GM19395 (cell line): ENCODE data around the gene CERS1.
A peak's percentile ranks its signal among the peaks of the same experiment; 100 is the strongest.

Experiments
- ATAC-seq: cut with Tn5 transposase; IDR thresholded peaks from one replicate; pipeline ENCODE4 v1.9.1; 2021; ENCODE audit warnings: mild to moderate bottlenecking, moderate library complexity; ENCODE audit not compliant: unreplicated experiment

CERS1 gene

GRCh38 chr19:18843960-18844359 is 52.0 kb downstream of the CERS1 start:
- no peak for ATAC-seq

GRCh38 chr19:18842166-18842565 is 53.8 kb downstream of the CERS1 start:
- ATAC-seq = no peak

- ATAC-seq = no peak
These were observed 54.6 kb downstream of the CERS1 start for GRCh38 chr19:18841400-18841799.

GRCh38 chr19:18840288-18841267 is 55.4 kb downstream of the CERS1 start:
- no peak for ATAC-seq

GRCh38 chr19:18839465-18840287 is 56.3 kb downstream of the CERS1 start:
- ATAC-seq = no peak

- no peak for ATAC-seq
These were observed 61.3 kb downstream of the CERS1 start for GRCh38 chr19:18834644-18834984.

- ATAC-seq = no peak
These were observed 61.9 kb downstream of the CERS1 start for GRCh38 chr19:18833849-18834643.

GRCh38 chr19:18833141-18833476 is 62.8 kb downstream of the CERS1 start:
- ATAC-seq = peak; percentile 5

- peak; percentile 35 for ATAC-seq
These were observed 63.4 kb downstream of the CERS1 start for GRCh38 chr19:18832306-18833140.

- ATAC-seq = peak; percentile 66
These were observed 64.2 kb downstream of the CERS1 start, which contains the start of gene UPF1 for GRCh38 chr19:18831524-18832305. UPF1 (plus strand) TSS chr19:18831959; CDS start chr19:18832210, 251 bp downstream.

GRCh38 chr19:18830488-18830887 is 65.5 kb downstream of the CERS1 start:
- ATAC-seq = no peak

GRCh38 chr19:18828786-18829185 is 67.2 kb downstream of the CERS1 start:
- ATAC-seq = no peak
